ENCODE results near the gene GABBR1. TPM values are rescaled to one million over a fixed set of nuclear protein-coding genes. Genes with fewer than 3 reads are reported as not detected.

The GABBR1 gene
- total and polyA plus RNA-seq, 2 of the 13 experiments (the other 11 are each of a cell fraction or from before 2014, with no cell fraction given): 0.07 to 0.37 TPM

GRCh38 chr6:29680904-29681303 lies 47.9 kb upstream of the GABBR1 start, which contains the start of gene ZFP57:
Gene ZFP57, minus strand, starts transcription at chr6:29681152. Its CDS starts 4,149 bp downstream, at chr6:29677003.
- ATAC-seq (no peak), FAIRE-seq (no peak), DNase-seq (ENCODE audit: low spot score) (no peak)
- TF ChIP-seq IRX3 (CRISPR knock-in tag; IDR thresholded peaks at IDR 0.05; ENCODE audit: borderline replicate concordance, low read depth) (no peak), NFAT5 (CRISPR knock-in tag; IDR thresholded peaks at IDR 0.05) (no peak), HNRNPL (IDR thresholded peaks at IDR 0.05; ENCODE audit: low read depth, low read length) (no peak), BCLAF1 (IDR thresholded peaks at IDR 0.05) (no peak), KMT2A (CRISPR knock-in tag; IDR thresholded peaks at IDR 0.05) (no peak), ZNF790 (CRISPR knock-in tag; IDR thresholded peaks at IDR 0.05; ENCODE audit: borderline replicate concordance) (no peak), ZSCAN25 (CRISPR knock-in tag; IDR thresholded peaks at IDR 0.05) (no peak), U2AF1 (optimal IDR thresholded peaks at IDR 0.05; ENCODE audit: low read depth, low read length) (no peak), ZFP62 (CRISPR knock-in tag; IDR thresholded peaks at IDR 0.05) (no peak), PHB2 (IDR thresholded peaks at IDR 0.05; ENCODE audit: partially characterized antibody) (no peak)
- Histone ChIP-seq H3K4me1 (ENCODE audit: insufficient read depth, low read length) (no peaks in the 10 kb centered on the region), H3K27me3 (ENCODE audit: control insufficient read depth in 1 of 2, insufficient read depth in 2 of 2, low read length in 2 of 2) (no peaks in the 10 kb centered on the region; a peak in 1 of 5 replicates), H3K79me2 (ENCODE audit: insufficient read depth, low read length) (no peaks in the 10 kb centered on the region), H3K4me3 (replicated peaks in 1 of 3; ENCODE audit: insufficient read depth in 1 of 3, low read depth in 2 of 3, low read length in 3 of 3) (no peak within 1 kb of the TSS), H3K36me3 (replicated peaks in 1 of 2; ENCODE audit: control insufficient read depth in 1 of 2, insufficient read depth in 2 of 2, low read length in 2 of 2) (no peaks in the 10 kb centered on the region), H3K9me3 (ENCODE audit: low read length) (no peaks in the 10 kb centered on the region), H3K27ac (ENCODE audit: extremely low read length, insufficient read depth, low read length) (no peak within 1 kb of the TSS), H2AFZ (ENCODE audit: low read length) (no peak within 1 kb of the TSS), H3K9ac (ENCODE audit: insufficient read depth, low read depth, low read length) (no peak within 1 kb of the TSS), H4K20me1 (ENCODE audit: insufficient read depth, low read length) (no peaks in the 10 kb centered on the region), H3K4me2 (ENCODE audit: low read depth, low read length) (no peak within 1 kb of the TSS)
- ChIA-PET POLR2A (no interaction called here), CTCF (ENCODE audit: low intra/inter-chr PET ratio, low total read pairs) (no interaction called here)
- in situ Hi-C loops (cut with HindIII; ENCODE audit: extremely low pct_ligation_motif_present, low pct_unique_long_range_greater_than_20kb) (no loop called here), intact Hi-C loops (cut with micrococcal nuclease; ENCODE audit: unreplicated experiment) (no loop called here)
- 75% methylated on average over 31 of the region's 31 CpGs for WGBS (ENCODE audit: low lambda C conversion rate)
- no TSS peak for BruUV-seq (replicated peaks)
